HCT116 (cell line): Measurements from ENCODE around the gene NSG1. TPM values are rescaled to one million over a fixed set of nuclear protein-coding genes. Genes with fewer than 3 reads are reported as not detected.

Experiments
- ATAC-seq: fragments of 200-7000 bp; cut with Tn5 transposase; 2 replicates; pipeline ENCODE4 v1.9.1; 2020; ENCODE audit warnings: mild to moderate bottlenecking, moderate library complexity
- BruUV-seq: library from RNA; stranded (reverse); fragments of 400-500 nt; replicated peaks from 2 replicates; lab custom pipeline; 2021; lab: Mats Ljungman, UMichigan
- CTCF ChIA-PET: fragments of 300-600 bp; sonication (Branson Sonifier 250); formaldehyde crosslinking; loops from one replicate; lab custom pipeline; 2021; ENCODE audit warnings: antibody characterized with exemption; lab: Charles Lee
- POLR2A ChIA-PET: fragments of 300-600, 350-600 bp; sonication (Branson Sonifier 250); formaldehyde crosslinking; loops from one replicate; lab custom pipeline; 2021; ENCODE audit warnings: antibody characterized with exemption; lab: Charles Lee
- RAD21 ChIA-PET, 2 experiments: fragments of 300-600 bp; sonication (Branson Sonifier 250); formaldehyde crosslinking; loops; one replicate each; lab custom pipeline; 2023; ENCODE audit warnings: low total read pairs in 2 of 2; ENCODE audit not compliant: uncharacterized antibody in 2 of 2, unreplicated experiment in 2 of 2, low non-redundant PET in 1 of 2; lab: Charles Lee
- DNase-seq: peaks from one replicate; pipeline ENCODE4 v3.0.0-alpha.2; 2010; ENCODE audit warnings: low read depth, low spot score
- H2AFZ ChIP-seq: fragments of 200-600 bp; shearing (Covaris generic), sonication (generic); 2 replicates; pipeline ENCODE4 v1.6.1; 2017; ENCODE audit warnings: low read depth, mixed run types, mixed read lengths, antibody characterized with exemption, low read length; ENCODE audit not compliant: poor library complexity, severe bottlenecking
- H3K27ac ChIP-seq: 2 replicates; pipeline ENCODE4 v1.5.1; 2012; ENCODE audit warnings: low read depth, low read length
- H3K27me3 ChIP-seq: fragments of 200-600 bp; sonication (generic); 2 replicates; pipeline ENCODE4 v1.6.1; 2016; ENCODE audit warnings: mixed run types, low read length, mixed read lengths; ENCODE audit not compliant: insufficient read depth
- H3K36me3 ChIP-seq, 2 experiments: fragments of 200-500 bp in 1 of 2; fragments of 200-600 bp in 1 of 2; sonication (Bioruptor generic) in 1 of 2; sonication (generic) in 1 of 2; 2 replicates each; pipeline versions ENCODE4 v1.5.1 to v1.6.1; 2014 to 2016; ENCODE audit warnings: low read length in 2 of 2, inconsistent platforms in 1 of 2, mixed read lengths in 1 of 2, mixed run types in 1 of 2; ENCODE audit not compliant: insufficient read depth in 2 of 2, control insufficient read depth in 1 of 2
- H3K4me1 ChIP-seq, 2 experiments: fragments of 200-600 bp in 1 of 2; sonication (generic) in 1 of 2; 2 replicates each; pipeline versions ENCODE4 v1.5.1 to v1.6.1; 2012 to 2017; ENCODE audit warnings: low read length in 2 of 2, inconsistent platforms in 1 of 2, mild to moderate bottlenecking in 1 of 2, mixed read lengths in 1 of 2, mixed run types in 1 of 2, moderate library complexity in 1 of 2; ENCODE audit not compliant: insufficient read depth in 2 of 2, control insufficient read depth in 1 of 2
- H3K4me2 ChIP-seq: fragments of 200-600 bp; sonication (generic); 2 replicates; pipeline ENCODE4 v1.6.1; 2017; ENCODE audit warnings: mixed run types, low read length, mixed read lengths
- H3K4me3 ChIP-seq, 2 experiments: fragments of 200-600 bp in 1 of 2; sonication (generic) in 1 of 2; replicated peaks in 1 of 2; 2 replicates each; pipeline ENCODE4 v1.5.1; 2011 to 2016; ENCODE audit warnings: low read length in 2 of 2, control low read depth in 1 of 2, low read depth in 1 of 2, mild to moderate bottlenecking in 1 of 2, mixed read lengths in 1 of 2, mixed run types in 1 of 2
- H3K79me2 ChIP-seq: fragments of 200-600 bp; sonication (generic); 2 replicates; pipeline ENCODE4 v1.6.1; 2017; ENCODE audit warnings: mild to moderate bottlenecking, mixed run types, low read length, moderate library complexity, mixed read lengths; ENCODE audit not compliant: insufficient read depth
- H3K9ac ChIP-seq: fragments of 200-600 bp; sonication (generic); 2 replicates; pipeline ENCODE4 v1.6.1; 2016; ENCODE audit warnings: low read length, mixed read lengths
- H3K9me2 ChIP-seq: fragments of 200-600 bp; sonication (generic), shearing (Covaris generic); 2 replicates; pipeline ENCODE4 v1.6.1; 2017; ENCODE audit warnings: mixed run types, mild to moderate bottlenecking, moderate library complexity; ENCODE audit not compliant: insufficient read depth
- H3K9me3 ChIP-seq, 2 experiments: fragments of 200-500 bp in 1 of 2; fragments of 200-600 bp in 1 of 2; sonication (Bioruptor generic) in 1 of 2; sonication (generic) in 1 of 2; 2 replicates each; pipeline ENCODE4 v1.6.1; 2014 to 2017; ENCODE audit warnings: low read length in 2 of 2, mixed read lengths in 2 of 2, inconsistent platforms in 1 of 2, low read depth in 1 of 2, mild to moderate bottlenecking in 1 of 2, mixed run types in 1 of 2, moderate library complexity in 1 of 2; ENCODE audit not compliant: control insufficient read depth in 1 of 2, insufficient read depth in 1 of 2
- H4K20me1 ChIP-seq: fragments of 200-600 bp; sonication (generic), shearing (Covaris generic); 2 replicates; pipeline ENCODE4 v1.6.1; 2017; ENCODE audit warnings: mixed run types, mild to moderate bottlenecking, moderate library complexity; ENCODE audit not compliant: insufficient read depth
- CEBPB ChIP-seq: IDR thresholded peaks from 2 replicates; pipeline ENCODE4 v1.6.1; 2012; ENCODE audit warnings: low read depth
- JUND ChIP-seq: IDR thresholded peaks from 2 replicates; pipeline ENCODE4 v1.6.1; 2012
- POLR2A ChIP-seq: IDR thresholded peaks from 2 replicates; pipeline ENCODE4 v1.7.0; 2011; ENCODE audit warnings: borderline replicate concordance; ENCODE audit not compliant: insufficient read depth, insufficient read length; ENCODE audit errors: extremely low read depth
- SRF ChIP-seq: IDR thresholded peaks from 2 replicates; pipeline ENCODE4 v1.6.1; 2012; ENCODE audit warnings: low read depth
- intact Hi-C: fragments of 100-400 bp; cut with micrococcal nuclease; formaldehyde crosslinking; loops from 2 replicates; pipeline ENCODE4 v1.10.0; 2022
- total RNA-seq: library from RNA; stranded (reverse); gene quantifications from one replicate; pipeline ENCODE4 v1.2.1, GENCODE V29; 2021; ENCODE audit not compliant: unreplicated experiment

The NSG1 gene
- total RNA-seq, 1 experiment from 2014 or later: 0.12 TPM

DNA sequence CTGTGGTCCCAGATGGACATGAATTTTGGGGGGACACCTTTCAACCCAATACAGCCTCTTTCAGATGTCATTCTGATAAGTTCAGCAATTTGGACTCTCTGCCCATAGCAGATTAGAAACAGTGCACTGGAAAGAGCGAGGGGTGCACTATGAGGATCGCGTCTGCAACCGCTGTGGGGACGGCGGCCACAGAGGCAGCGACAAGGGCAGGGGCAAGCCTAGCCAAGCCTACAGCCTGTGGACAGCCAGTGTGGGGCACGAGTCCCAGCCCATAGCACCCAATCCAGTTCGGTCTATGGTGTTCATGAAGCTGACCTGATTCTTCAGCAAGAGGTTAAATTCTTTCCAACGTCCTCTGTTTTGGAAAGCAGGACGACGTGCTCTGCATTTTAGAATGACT lies 9.7 kb upstream of the NSG1 start:
- H4K20me1 ChIP-seq: no peaks in the 10 kb centered on the region
- ChIA-PET POLR2A (no interaction called here), CTCF (no interaction called here), RAD21 (no interaction called here)
- no peaks in the 10 kb centered on the region for H3K79me2 ChIP-seq
- no peaks in the 10 kb centered on the region for H3K36me3 ChIP-seq
- H3K27ac ChIP-seq: no peak overlapping the region
- H3K9me2 ChIP-seq: no peaks in the 10 kb centered on the region
- BruUV-seq: no TSS peak
- H3K4me2 ChIP-seq: no peak overlapping the region
- no peak for DNase-seq
- intact Hi-C loops: no loop called here
- H3K27me3 ChIP-seq: peaks cover 10% of the 10 kb centered on the region
- no peak for ATAC-seq
- no peaks in the 10 kb centered on the region for H3K4me1 ChIP-seq
- H3K9me3 ChIP-seq: no peaks in the 10 kb centered on the region
- no peak overlapping the region for H3K4me3 ChIP-seq
- H3K9ac ChIP-seq: no peak overlapping the region
- H2AFZ ChIP-seq: no peak overlapping the region
- TF ChIP-seq CEBPB (no peak), SRF (no peak), POLR2A (no peak)
- TF ChIP-seq, all 23 proteins: peak for 0

DNA sequence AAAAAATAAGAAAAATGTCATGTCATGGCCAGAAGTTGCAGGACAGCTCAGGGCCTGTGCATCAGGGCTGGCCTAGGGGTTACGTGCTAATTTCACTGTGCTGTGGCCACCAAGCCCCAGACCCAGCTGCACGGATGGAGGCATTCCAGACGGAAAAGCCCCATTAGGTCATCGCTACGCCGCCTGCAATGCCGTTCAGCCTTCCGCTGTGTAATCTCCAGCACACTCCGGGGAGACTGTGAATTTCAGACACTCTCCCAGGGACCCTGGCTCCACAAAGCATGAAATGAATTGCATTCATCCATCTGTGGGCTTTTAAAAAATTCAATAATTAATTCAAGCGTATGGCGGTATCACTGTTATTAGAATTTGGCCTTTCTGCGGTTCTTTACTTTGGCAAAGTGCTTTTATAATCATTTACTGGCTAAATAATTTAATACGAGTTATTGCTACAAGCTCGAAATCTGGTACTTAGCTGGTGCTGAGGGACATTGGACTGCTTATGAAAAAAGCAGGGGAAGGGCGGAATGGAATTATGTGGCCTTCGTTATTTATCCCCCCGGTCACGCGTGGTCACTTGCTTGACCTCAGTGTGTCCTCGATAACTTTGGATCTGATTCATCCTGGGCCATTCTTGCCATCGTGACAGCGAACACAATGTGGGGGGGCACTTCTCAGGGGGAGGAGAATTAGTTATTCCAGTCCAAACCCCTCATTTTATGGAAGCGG lies 9.0 kb upstream of the NSG1 start:
- Histone ChIP-seq H3K27me3 (peaks cover 10% of the 10 kb centered on the region), H3K4me3 (no peak overlapping the region), H3K27ac (no peak overlapping the region), H3K79me2 (no peaks in the 10 kb centered on the region), H4K20me1 (no peaks in the 10 kb centered on the region), H3K9me2 (no peaks in the 10 kb centered on the region), H3K4me2 (no peak overlapping the region), H3K4me1 (no peaks in the 10 kb centered on the region), H3K9ac (no peak overlapping the region), H3K36me3 (no peaks in the 10 kb centered on the region), H2AFZ (no peak overlapping the region), H3K9me3 (no peaks in the 10 kb centered on the region)
- RAD21 ChIA-PET: no interaction called here
- DNase-seq (no peak), ATAC-seq (no peak)
- no TSS peak for BruUV-seq
- no peak for TF ChIP-seq JUND
- intact Hi-C loops: no loop called here
- CTCF ChIA-PET: no interaction called here
- POLR2A ChIA-PET: no interaction called here
